Liver (tissue), 3 donors: ENCODE results near the gene TNFAIP1.

Experiments
- FOXA1 ChIP-seq: IDR thresholded peaks from 2 replicates; pipeline ENCODE4 v1.6.1; 2016; ENCODE audit warnings: antibody characterized with exemption
- SP1 ChIP-seq: IDR thresholded peaks from 2 replicates; pipeline ENCODE4 v1.6.1; 2018; ENCODE audit warnings: antibody characterized with exemption, mild to moderate bottlenecking
- YY1 ChIP-seq: IDR thresholded peaks from 2 replicates; pipeline ENCODE4 v1.6.1; 2016; ENCODE audit warnings: antibody characterized with exemption, mild to moderate bottlenecking
- TF ChIP-seq, protein P1 (sequence below): fragments of 150-350 bp; IDR thresholded peaks from 2 replicates; pipeline ENCODE4 v1.5.1; 2017; ENCODE audit warnings: improper control_type of control experiment, low read depth, low read length; ENCODE audit not compliant: missing input control
- TF ChIP-seq, protein P2 (sequence below): IDR thresholded peaks from 2 replicates; pipeline ENCODE4 v1.6.1; 2016; ENCODE audit warnings: antibody characterized with exemption
- TF ChIP-seq, protein P3 (sequence below): IDR thresholded peaks from 2 replicates; pipeline ENCODE4 v1.6.1; 2016; ENCODE audit warnings: antibody characterized with exemption
- TF ChIP-seq, protein P4 (sequence below): IDR thresholded peaks from 2 replicates; pipeline ENCODE4 v1.6.1; 2016; ENCODE audit warnings: antibody characterized with exemption, mild to moderate bottlenecking
- donor health status: healthy.
- donor health status: healthy.

DNA sequence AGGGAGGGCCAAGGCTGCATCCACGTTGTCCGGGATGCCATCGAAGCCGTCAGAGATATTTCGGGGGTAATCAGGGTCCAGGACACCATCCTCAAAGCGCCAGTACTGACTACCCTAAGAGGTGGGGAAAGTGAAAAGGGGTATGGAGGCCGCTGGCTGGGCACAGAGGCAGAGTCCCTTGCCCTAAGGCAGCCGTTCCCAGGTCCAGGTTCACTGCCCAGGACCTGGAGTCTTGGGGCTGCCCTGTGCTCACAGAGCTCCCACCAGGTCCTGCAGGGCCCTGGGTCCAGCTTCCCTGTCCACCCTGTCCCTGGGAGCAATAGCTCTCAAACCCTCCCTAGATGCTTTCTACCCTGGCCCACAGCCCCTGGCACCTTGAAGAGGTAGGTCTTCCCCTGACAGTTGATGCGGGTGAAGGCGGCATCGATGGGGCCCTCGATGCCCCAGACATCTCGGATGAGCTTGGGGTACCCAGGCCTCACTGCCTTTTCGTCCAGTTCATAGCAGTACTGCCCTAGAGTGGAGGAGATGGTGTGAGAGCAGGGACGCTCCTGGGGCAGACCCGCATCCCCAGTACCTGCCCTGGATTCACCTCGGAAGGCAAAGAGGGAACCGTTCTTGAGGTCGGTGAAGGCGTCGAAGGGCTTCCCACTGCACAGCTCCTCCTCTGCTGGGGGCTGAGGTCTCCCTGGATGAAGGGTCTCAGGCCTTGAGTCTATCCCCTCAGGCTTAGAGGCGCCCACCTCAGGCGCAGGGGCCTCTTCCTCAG lies 33.5 kb downstream of the TNFAIP1 start:
- TF ChIP-seq YY1, result no peak
- TF ChIP-seq, protein P1, sequence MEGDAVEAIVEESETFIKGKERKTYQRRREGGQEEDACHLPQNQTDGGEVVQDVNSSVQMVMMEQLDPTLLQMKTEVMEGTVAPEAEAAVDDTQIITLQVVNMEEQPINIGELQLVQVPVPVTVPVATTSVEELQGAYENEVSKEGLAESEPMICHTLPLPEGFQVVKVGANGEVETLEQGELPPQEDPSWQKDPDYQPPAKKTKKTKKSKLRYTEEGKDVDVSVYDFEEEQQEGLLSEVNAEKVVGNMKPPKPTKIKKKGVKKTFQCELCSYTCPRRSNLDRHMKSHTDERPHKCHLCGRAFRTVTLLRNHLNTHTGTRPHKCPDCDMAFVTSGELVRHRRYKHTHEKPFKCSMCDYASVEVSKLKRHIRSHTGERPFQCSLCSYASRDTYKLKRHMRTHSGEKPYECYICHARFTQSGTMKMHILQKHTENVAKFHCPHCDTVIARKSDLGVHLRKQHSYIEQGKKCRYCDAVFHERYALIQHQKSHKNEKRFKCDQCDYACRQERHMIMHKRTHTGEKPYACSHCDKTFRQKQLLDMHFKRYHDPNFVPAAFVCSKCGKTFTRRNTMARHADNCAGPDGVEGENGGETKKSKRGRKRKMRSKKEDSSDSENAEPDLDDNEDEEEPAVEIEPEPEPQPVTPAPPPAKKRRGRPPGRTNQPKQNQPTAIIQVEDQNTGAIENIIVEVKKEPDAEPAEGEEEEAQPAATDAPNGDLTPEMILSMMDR, result no peak
- TF ChIP-seq, protein P2, sequence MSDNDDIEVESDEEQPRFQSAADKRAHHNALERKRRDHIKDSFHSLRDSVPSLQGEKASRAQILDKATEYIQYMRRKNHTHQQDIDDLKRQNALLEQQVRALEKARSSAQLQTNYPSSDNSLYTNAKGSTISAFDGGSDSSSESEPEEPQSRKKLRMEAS, result no peak
- TF ChIP-seq SP1, result no peak
- TF ChIP-seq, protein P3, sequence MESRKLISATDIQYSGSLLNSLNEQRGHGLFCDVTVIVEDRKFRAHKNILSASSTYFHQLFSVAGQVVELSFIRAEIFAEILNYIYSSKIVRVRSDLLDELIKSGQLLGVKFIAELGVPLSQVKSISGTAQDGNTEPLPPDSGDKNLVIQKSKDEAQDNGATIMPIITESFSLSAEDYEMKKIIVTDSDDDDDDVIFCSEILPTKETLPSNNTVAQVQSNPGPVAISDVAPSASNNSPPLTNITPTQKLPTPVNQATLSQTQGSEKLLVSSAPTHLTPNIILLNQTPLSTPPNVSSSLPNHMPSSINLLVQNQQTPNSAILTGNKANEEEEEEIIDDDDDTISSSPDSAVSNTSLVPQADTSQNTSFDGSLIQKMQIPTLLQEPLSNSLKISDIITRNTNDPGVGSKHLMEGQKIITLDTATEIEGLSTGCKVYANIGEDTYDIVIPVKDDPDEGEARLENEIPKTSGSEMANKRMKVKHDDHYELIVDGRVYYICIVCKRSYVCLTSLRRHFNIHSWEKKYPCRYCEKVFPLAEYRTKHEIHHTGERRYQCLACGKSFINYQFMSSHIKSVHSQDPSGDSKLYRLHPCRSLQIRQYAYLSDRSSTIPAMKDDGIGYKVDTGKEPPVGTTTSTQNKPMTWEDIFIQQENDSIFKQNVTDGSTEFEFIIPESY, result no peak
- TF ChIP-seq, protein P4, sequence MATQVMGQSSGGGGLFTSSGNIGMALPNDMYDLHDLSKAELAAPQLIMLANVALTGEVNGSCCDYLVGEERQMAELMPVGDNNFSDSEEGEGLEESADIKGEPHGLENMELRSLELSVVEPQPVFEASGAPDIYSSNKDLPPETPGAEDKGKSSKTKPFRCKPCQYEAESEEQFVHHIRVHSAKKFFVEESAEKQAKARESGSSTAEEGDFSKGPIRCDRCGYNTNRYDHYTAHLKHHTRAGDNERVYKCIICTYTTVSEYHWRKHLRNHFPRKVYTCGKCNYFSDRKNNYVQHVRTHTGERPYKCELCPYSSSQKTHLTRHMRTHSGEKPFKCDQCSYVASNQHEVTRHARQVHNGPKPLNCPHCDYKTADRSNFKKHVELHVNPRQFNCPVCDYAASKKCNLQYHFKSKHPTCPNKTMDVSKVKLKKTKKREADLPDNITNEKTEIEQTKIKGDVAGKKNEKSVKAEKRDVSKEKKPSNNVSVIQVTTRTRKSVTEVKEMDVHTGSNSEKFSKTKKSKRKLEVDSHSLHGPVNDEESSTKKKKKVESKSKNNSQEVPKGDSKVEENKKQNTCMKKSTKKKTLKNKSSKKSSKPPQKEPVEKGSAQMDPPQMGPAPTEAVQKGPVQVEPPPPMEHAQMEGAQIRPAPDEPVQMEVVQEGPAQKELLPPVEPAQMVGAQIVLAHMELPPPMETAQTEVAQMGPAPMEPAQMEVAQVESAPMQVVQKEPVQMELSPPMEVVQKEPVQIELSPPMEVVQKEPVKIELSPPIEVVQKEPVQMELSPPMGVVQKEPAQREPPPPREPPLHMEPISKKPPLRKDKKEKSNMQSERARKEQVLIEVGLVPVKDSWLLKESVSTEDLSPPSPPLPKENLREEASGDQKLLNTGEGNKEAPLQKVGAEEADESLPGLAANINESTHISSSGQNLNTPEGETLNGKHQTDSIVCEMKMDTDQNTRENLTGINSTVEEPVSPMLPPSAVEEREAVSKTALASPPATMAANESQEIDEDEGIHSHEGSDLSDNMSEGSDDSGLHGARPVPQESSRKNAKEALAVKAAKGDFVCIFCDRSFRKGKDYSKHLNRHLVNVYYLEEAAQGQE, result no peak
- no peak for TF ChIP-seq FOXA1
